ENCODE data around the gene CACNA1C. TPM values are rescaled to one million over a fixed set of nuclear protein-coding genes. Genes with fewer than 3 reads are reported as not detected.

CACNA1C gene
- total RNA-seq, 1 experiment from 2014 or later: 1.1 TPM

DNA sequence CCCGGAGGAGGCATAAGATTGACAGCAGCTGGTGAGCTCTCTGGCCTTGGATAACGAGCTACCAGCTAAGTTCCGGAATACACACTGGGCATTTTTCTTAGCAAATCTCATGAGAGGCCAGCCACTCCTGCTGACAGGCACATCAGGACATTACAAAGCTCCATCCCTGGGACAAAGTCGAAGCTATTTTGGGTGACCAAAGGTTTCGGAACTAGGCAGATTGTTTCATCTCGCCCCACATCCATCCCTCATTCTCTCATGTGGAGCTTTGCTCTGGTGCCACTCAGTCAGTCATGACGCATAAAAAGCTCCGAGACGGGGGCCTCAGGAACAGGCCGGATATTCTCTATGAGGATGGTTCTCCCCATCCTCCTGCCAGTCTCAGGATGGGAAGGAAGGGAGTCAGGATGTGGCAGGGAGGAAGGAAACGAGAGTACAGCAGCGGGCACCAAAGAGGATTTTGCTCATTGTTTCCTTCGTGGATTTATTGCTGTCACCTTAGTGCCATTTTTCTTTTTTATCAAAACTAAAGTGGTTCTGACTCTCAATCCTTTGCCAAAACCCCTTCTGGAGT is 488.9 kb downstream of the CACNA1C start:
- H2BK15ac ChIP-seq (ENCODE audit: low read depth, low read length): no peak overlapping the region
- Mint-ChIP-seq H3K27ac (no peak overlapping the region), H3K4me1 (peaks cover 0 to 4% of the 10 kb centered on the region in 2 experiments; a peak in 1 of 4 replicates), H3K36me3 (ENCODE audit: insufficient read depth in 1 of 3, low read depth in 3 of 3) (no peaks in the 10 kb centered on the region), H3K9me3 (no peaks in the 10 kb centered on the region), H3K27me3 (ENCODE audit: low read depth) (peaks cover 16% of the 10 kb centered on the region), H3K4me3 (no peak overlapping the region)
- H3K9ac ChIP-seq (ENCODE audit: extremely low read depth, insufficient read length, low read length): no peak overlapping the region
- H3K14ac ChIP-seq (ENCODE audit: insufficient read depth, low read length): no peak overlapping the region
- no CpG with 5 or more reads among the region's 13 CpGs for WGBS (ENCODE audit: extremely low coverage, insufficient read length, low lambda C conversion rate)
- H2BK5ac ChIP-seq (ENCODE audit: insufficient read length, low read length): no peak overlapping the region
- H2BK120ac ChIP-seq (ENCODE audit: low read depth, low read length, poor library complexity, severe bottlenecking): no peak overlapping the region
- H3K79me1 ChIP-seq (ENCODE audit: insufficient read depth, low read depth, low read length, poor library complexity, severe bottlenecking): no peaks in the 10 kb centered on the region
- H2BK20ac ChIP-seq (ENCODE audit: low read depth, low read length, poor library complexity, severe bottlenecking): no peak overlapping the region
- no peaks in the 10 kb centered on the region for H4K20me1 ChIP-seq (ENCODE audit: control insufficient read depth, insufficient read depth, insufficient read length)
- H3K9me3 ChIP-seq (ENCODE audit: control insufficient read depth, low read depth, low read length): peaks cover 4% of the 10 kb centered on the region
- TF ChIP-seq, protein P1, sequence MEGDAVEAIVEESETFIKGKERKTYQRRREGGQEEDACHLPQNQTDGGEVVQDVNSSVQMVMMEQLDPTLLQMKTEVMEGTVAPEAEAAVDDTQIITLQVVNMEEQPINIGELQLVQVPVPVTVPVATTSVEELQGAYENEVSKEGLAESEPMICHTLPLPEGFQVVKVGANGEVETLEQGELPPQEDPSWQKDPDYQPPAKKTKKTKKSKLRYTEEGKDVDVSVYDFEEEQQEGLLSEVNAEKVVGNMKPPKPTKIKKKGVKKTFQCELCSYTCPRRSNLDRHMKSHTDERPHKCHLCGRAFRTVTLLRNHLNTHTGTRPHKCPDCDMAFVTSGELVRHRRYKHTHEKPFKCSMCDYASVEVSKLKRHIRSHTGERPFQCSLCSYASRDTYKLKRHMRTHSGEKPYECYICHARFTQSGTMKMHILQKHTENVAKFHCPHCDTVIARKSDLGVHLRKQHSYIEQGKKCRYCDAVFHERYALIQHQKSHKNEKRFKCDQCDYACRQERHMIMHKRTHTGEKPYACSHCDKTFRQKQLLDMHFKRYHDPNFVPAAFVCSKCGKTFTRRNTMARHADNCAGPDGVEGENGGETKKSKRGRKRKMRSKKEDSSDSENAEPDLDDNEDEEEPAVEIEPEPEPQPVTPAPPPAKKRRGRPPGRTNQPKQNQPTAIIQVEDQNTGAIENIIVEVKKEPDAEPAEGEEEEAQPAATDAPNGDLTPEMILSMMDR (conservative IDR thresholded peaks at IDR 0.05): no peak
- H3K56ac ChIP-seq (ENCODE audit: insufficient read length, low read depth, low read length): no peak overlapping the region
- H4K8ac ChIP-seq (replicated peaks; ENCODE audit: insufficient read length, low read depth, low read length): no peak overlapping the region
- no peak overlapping the region for H4K91ac ChIP-seq (ENCODE audit: insufficient read length, low read depth, low read length)
- H3K4ac ChIP-seq (ENCODE audit: low read depth, low read length): no peak overlapping the region
- no peaks in the 10 kb centered on the region for H3K79me2 ChIP-seq (ENCODE audit: insufficient read depth, low read length)
- DNase-seq: no peak
- no peak overlapping the region for H3K4me2 ChIP-seq (ENCODE audit: insufficient read depth, insufficient read length, low read length)
- no peaks in the 10 kb centered on the region for H3K27me3 ChIP-seq (ENCODE audit: insufficient read depth, low read length)
- no peak overlapping the region for H2AK5ac ChIP-seq (ENCODE audit: insufficient read length, low read length)
- no peak overlapping the region for H4K5ac ChIP-seq (ENCODE audit: insufficient read length, low read depth, low read length)
- H3K23ac ChIP-seq (ENCODE audit: insufficient read length, low read depth, low read length): no peak overlapping the region
- no peak overlapping the region for H2BK12ac ChIP-seq (ENCODE audit: insufficient read length, low read depth, low read length)
- H3K18ac ChIP-seq (ENCODE audit: insufficient read length, low read depth, low read length): no peak overlapping the region
- no peak overlapping the region for H3K27ac ChIP-seq (ENCODE audit: insufficient read length, low read depth, low read length)
- no peaks in the 10 kb centered on the region for H3K4me1 ChIP-seq (ENCODE audit: insufficient read depth, low read length)
- H2AFZ ChIP-seq (ENCODE audit: low read length): no peak overlapping the region
- H3K23me2 ChIP-seq (ENCODE audit: insufficient read length, low read depth, low read length, poor library complexity, severe bottlenecking): peaks cover 2% of the 10 kb centered on the region
- no peak overlapping the region for H3T11ph ChIP-seq (ENCODE audit: low read length)

Measured in H9 (cell line).